Hepatocyte (in vitro differentiated cells): Measurements from ENCODE around the gene CYP2S1.

Experiments used
- CTCF ChIP-seq: fragments of 200-600 bp; sonication (generic); IDR thresholded peaks from 2 replicates; pipeline ENCODE4 v1.5.1; 2016; ENCODE audit warnings: antibody characterized with exemption, mild to moderate bottlenecking; ENCODE audit not compliant: poor library complexity
- EZH2 ChIP-seq: fragments of 200-600 bp; sonication (generic); IDR thresholded peaks from 2 replicates; pipeline ENCODE4 v1.6.1; 2016; ENCODE audit warnings: antibody characterized with exemption, mild to moderate bottlenecking, borderline replicate concordance
- EZH2phosphoT487 ChIP-seq: fragments of 200-600 bp; sonication (generic); IDR thresholded peaks from one replicate; pipeline ENCODE4 v1.6.1; 2018; ENCODE audit warnings: antibody characterized with exemption, mild to moderate bottlenecking, low read depth, moderate library complexity; ENCODE audit not compliant: unreplicated experiment, severe bottlenecking

- TF ChIP-seq CTCF (no peak), EZH2 (no peak), EZH2phosphoT487 (no peak)
Observed at GRCh38 chr19:41154060-41154459, 39.0 kb upstream of the CYP2S1 start.
